ENCODE data around the gene USF2.
"Not testable (repeated sequence)": the region's sequence is repeated elsewhere in the genome, so short reads cannot be mapped to it uniquely, and the experiment has no call there.

Gene USF2

DNA sequence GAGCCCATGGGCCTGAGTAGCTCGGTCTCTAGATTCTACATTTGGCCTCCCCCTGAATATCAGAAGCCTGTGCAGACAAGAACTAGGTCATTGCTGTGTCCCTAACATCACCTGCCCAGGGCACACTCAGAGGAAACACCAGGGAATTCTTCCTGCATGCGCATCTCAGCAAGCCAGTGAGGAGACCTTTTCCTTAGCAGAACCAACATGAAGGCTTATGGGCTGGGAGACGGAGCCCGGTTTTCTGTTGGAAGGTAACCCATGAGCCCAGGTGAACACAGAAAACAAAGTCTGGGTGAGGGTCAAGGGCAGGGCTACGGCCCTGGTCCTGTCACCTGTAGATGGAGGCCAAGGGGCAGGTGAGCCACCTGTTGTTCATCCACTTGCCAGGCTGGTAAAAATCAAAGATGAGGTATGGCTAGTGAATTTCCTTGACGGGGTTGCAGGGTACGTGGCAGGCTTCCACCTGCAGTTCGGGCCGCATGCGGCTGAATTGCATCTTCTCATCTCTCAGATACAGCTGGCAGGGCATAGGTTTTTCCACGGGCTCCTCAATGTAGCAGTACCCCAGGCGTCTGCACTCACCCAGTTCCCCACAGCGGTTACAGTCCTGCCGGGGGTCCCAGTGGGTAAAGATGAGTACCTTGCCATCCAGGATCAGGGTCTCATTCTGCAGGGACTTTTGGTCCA lies 36.7 kb upstream of the USF2 start:
- H3K4me3 ChIP-seq (ENCODE audit: insufficient read length, low read depth) = no peak overlapping the region
- no peaks in the 10 kb centered on the region for H3K27me3 ChIP-seq (ENCODE audit: insufficient read depth, insufficient read length)
- no peaks in the 10 kb centered on the region for H3K36me3 ChIP-seq (ENCODE audit: insufficient read depth, insufficient read length, low read length)
- no peaks in the 10 kb centered on the region for H3K4me1 ChIP-seq (ENCODE audit: insufficient read depth, insufficient read length)
- DNase-seq (ENCODE audit: low read depth, low spot score) = no peak
- H3K9ac ChIP-seq (ENCODE audit: insufficient read length, low read depth) = no peak overlapping the region
- TF ChIP-seq YY1 (IDR thresholded peaks at IDR 0.05; ENCODE audit: insufficient read depth, insufficient read length) = no peak
- no peak for TF ChIP-seq SUZ12 (IDR thresholded peaks at IDR 0.05; ENCODE audit: extremely low read depth, insufficient read depth, insufficient read length)
- no peak for TF ChIP-seq ZNF274 (IDR thresholded peaks at IDR 0.05; ENCODE audit: low read depth, low read length)
- no peaks in the 10 kb centered on the region for H3K9me3 ChIP-seq (ENCODE audit: insufficient read depth, low read length)

DNA sequence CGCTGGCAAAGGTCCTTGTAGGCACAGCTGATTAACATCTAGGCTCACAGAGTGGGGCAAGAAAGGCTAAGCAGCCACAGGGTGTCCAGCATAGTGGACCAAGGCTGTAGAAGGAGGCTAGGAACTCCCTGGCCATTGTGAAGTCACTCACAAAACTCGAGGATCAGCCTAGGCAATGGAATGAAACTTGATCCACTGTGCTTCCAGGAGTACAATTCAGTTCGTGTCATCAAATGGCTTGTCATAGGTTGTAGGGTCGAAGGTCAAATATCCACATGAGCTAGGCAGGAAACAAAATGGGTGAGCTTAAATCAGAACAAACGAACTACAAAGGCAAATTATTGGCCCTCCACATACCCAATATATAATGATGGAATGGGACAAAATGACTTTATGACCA lies 35.9 kb upstream of the USF2 start:
- no peak for DNase-seq (ENCODE audit: low read depth, low spot score)
- no peaks in the 10 kb centered on the region for H3K36me3 ChIP-seq (ENCODE audit: insufficient read depth, insufficient read length, low read length)
- H3K4me1 ChIP-seq (ENCODE audit: insufficient read depth, insufficient read length) = no peaks in the 10 kb centered on the region
- no peak overlapping the region for H3K9ac ChIP-seq (ENCODE audit: insufficient read length, low read depth)
- no peak overlapping the region for H3K4me3 ChIP-seq (ENCODE audit: insufficient read length, low read depth)
- H3K9me3 ChIP-seq (ENCODE audit: insufficient read depth, low read length) = no peaks in the 10 kb centered on the region
- no peak for TF ChIP-seq SUZ12 (IDR thresholded peaks at IDR 0.05; ENCODE audit: extremely low read depth, insufficient read depth, insufficient read length)
- H3K27me3 ChIP-seq (ENCODE audit: insufficient read depth, insufficient read length) = no peaks in the 10 kb centered on the region

DNA sequence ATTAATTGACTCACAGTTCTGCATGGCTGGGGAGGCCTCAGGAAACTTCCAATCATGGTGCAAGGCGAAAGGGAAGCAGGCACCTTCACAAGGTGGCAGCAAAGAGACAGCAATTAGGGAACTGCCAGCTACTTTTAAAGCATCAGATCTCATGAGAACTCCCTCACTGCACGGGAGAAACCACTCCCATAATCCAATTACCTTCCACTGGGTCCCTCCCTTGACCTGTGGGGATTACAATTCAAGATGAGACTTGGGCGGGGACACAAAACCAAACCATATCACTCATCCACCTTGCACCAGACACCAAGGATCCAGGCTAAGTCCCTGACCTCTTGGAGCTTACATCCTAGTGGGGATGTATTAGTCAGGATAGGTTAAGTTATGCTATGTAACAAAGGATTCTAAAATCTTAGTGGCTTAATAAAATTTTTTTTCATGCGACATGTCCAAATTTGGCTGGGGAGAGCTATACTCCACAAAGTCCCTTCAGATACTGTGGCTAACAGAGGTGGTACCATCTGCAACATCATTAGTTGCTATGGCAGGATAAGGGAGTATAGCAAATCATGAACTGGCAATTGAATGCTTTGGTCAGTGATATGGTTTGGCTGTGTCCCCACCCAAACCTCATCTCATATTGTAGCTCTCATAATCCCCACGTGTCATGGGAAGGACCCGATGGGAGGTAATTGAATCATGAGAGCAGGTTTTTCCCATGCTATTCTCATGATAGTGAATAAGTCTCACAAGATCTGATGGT lies 31.9 kb upstream of the USF2 start:
- no peak for TF ChIP-seq SUZ12 (IDR thresholded peaks at IDR 0.05; ENCODE audit: extremely low read depth, insufficient read depth, insufficient read length)
- no peak for TF ChIP-seq YY1 (IDR thresholded peaks at IDR 0.05; ENCODE audit: insufficient read depth, insufficient read length)
- no peak for TF ChIP-seq ZNF274 (IDR thresholded peaks at IDR 0.05; ENCODE audit: low read depth, low read length)
- peaks cover 9% of the 10 kb centered on the region for H3K9me3 ChIP-seq (ENCODE audit: insufficient read depth, low read length)
- no peak for DNase-seq (ENCODE audit: low read depth, low spot score)

DNA sequence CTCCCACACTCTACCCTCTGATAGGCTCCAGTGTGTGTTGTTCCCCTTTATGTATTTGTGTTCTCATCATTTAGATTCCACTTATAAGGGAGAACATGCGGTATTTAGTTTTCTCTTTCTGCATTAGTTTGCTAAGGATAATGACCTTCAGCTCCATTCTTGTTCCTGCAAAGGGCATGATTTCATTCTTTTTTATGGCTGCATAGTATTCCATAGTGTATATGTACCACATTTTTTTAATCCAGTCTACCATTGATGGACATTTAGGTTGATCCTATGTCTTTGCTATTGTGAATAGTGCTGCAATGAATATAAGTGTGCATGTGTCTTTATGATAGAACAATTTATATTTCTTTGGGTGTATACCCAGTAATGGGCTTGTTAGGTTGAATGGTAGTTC lies 29.2 kb upstream of the USF2 start:
- H3K9ac ChIP-seq (ENCODE audit: insufficient read length, low read depth); H3K4me3 ChIP-seq (ENCODE audit: insufficient read length, low read depth); H3K27me3 ChIP-seq (ENCODE audit: insufficient read depth, insufficient read length); H3K36me3 ChIP-seq (ENCODE audit: insufficient read depth, insufficient read length, low read length); H3K4me1 ChIP-seq (ENCODE audit: insufficient read depth, insufficient read length); H3K9me3 ChIP-seq (ENCODE audit: insufficient read depth, low read length); DNase-seq (ENCODE audit: low read depth, low spot score): not testable (repeated sequence)

More for the DNA sequence above, 31.9 kb upstream of the USF2 start:
- Histone ChIP-seq H3K27me3 (ENCODE audit: insufficient read depth, insufficient read length) (no peaks in the 10 kb centered on the region), H3K4me3 (ENCODE audit: insufficient read length, low read depth) (no peak overlapping the region), H3K36me3 (ENCODE audit: insufficient read depth, insufficient read length, low read length) (no peaks in the 10 kb centered on the region), H3K4me1 (ENCODE audit: insufficient read depth, insufficient read length) (no peaks in the 10 kb centered on the region), H3K9ac (ENCODE audit: insufficient read length, low read depth) (no peak overlapping the region)

DNA sequence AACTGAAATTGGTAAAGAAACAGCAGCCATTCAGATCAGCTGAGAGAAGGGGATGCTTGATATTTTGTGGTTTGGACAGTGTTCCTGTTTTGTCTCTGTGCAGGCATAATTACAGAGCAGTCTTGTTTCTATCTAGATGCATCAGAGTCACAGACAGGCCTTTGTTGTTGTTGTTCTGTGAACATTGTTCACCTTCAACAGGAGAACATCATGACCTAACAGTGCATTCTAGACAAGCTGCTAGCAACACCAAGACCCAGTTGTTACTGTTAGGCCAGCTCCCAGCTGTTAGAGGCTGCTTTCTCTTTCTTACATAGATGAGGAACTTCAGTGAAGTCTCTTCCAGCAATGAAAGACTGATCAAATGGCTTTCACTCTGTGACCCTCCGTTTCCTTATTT lies 28.4 kb upstream of the USF2 start:
- TF ChIP-seq YY1 (IDR thresholded peaks at IDR 0.05; ENCODE audit: insufficient read depth, insufficient read length) (no peak), ZNF274 (IDR thresholded peaks at IDR 0.05; ENCODE audit: low read depth, low read length) (no peak), SUZ12 (IDR thresholded peaks at IDR 0.05; ENCODE audit: extremely low read depth, insufficient read depth, insufficient read length) (no peak)
- H3K9me3 ChIP-seq (ENCODE audit: insufficient read depth, low read length) = peaks cover 9% of the 10 kb centered on the region
- no peaks in the 10 kb centered on the region for H3K36me3 ChIP-seq (ENCODE audit: insufficient read depth, insufficient read length, low read length)
- no peak for DNase-seq (ENCODE audit: low read depth, low spot score)
- H3K4me3 ChIP-seq (ENCODE audit: insufficient read length, low read depth) = no peak overlapping the region
- H3K4me1 ChIP-seq (ENCODE audit: insufficient read depth, insufficient read length) = no peaks in the 10 kb centered on the region
- H3K9ac ChIP-seq (ENCODE audit: insufficient read length, low read depth) = no peak overlapping the region
- H3K27me3 ChIP-seq (ENCODE audit: insufficient read depth, insufficient read length) = no peaks in the 10 kb centered on the region

DNA sequence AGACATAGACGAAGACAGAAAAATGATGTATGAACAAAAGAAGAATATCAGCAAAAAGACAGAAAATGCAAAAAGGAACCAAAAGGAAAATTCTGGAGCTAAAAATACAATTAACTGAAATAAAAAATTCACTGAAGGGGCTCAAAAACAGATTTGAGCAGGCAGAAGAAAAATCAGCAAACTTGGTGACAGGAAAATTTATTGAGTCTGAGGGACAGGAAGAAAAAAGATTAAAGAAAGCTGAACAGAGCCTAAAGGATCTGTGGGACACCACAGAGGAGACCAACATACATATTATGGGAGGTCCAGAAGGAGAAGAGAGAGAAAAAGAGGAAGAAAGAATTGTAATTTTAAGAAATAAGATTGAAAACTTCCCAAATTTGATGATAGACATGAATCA lies 27.3 kb upstream of the USF2 start:
- no peak for DNase-seq (ENCODE audit: low read depth, low spot score)
- peaks cover 9% of the 10 kb centered on the region for H3K9me3 ChIP-seq (ENCODE audit: insufficient read depth, low read length)
- no peaks in the 10 kb centered on the region for H3K27me3 ChIP-seq (ENCODE audit: insufficient read depth, insufficient read length)
- TF ChIP-seq SUZ12 (IDR thresholded peaks at IDR 0.05; ENCODE audit: extremely low read depth, insufficient read depth, insufficient read length) (no peak), ZNF274 (IDR thresholded peaks at IDR 0.05; ENCODE audit: low read depth, low read length) (no peak), YY1 (IDR thresholded peaks at IDR 0.05; ENCODE audit: insufficient read depth, insufficient read length) (no peak)
- no peaks in the 10 kb centered on the region for H3K4me1 ChIP-seq (ENCODE audit: insufficient read depth, insufficient read length)
- H3K9ac ChIP-seq (ENCODE audit: insufficient read length, low read depth) = no peak overlapping the region
- H3K36me3 ChIP-seq (ENCODE audit: insufficient read depth, insufficient read length, low read length) = no peaks in the 10 kb centered on the region
- no peak overlapping the region for H3K4me3 ChIP-seq (ENCODE audit: insufficient read length, low read depth)

DNA sequence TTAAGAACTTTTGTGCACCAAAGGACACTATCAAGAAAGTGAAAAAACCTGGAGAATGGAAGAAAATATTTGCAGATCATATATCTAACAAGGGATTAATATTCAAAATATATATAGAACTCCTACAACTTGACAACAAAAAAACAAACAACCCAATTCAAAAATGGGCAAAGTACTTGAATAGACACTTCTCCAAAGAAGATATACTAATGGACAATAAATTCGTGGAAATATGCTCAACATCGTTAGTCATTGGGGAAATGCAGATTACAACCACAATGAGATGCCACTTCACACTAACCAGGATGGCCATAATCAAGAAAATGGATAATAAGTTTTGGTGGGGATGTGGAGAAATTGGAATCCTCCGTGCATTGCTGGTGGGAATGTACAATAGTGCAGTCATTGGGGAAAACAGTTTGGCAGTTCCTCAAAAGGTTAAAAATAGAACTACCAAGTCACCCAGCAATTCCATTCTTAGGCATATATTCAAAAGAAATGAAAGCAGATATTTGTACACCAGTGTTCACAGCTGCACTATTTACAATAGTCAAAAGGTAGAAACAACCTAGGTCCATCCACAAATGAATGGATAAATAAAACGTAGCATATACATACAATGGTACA lies 22.2 kb upstream of the USF2 start:
- no peak overlapping the region for H3K4me3 ChIP-seq (ENCODE audit: insufficient read length, low read depth)
- H3K4me1 ChIP-seq (ENCODE audit: insufficient read depth, insufficient read length) = peaks cover 3% of the 10 kb centered on the region
- DNase-seq (ENCODE audit: low read depth, low spot score) = no peak
- H3K9ac ChIP-seq (ENCODE audit: insufficient read length, low read depth) = no peak overlapping the region
- H3K9me3 ChIP-seq (ENCODE audit: insufficient read depth, low read length) = no peaks in the 10 kb centered on the region; the same call in 1 of the 2 replicates
- TF ChIP-seq ZNF274 (IDR thresholded peaks at IDR 0.05; ENCODE audit: low read depth, low read length) (no peak), SUZ12 (IDR thresholded peaks at IDR 0.05; ENCODE audit: extremely low read depth, insufficient read depth, insufficient read length) (no peak), YY1 (IDR thresholded peaks at IDR 0.05; ENCODE audit: insufficient read depth, insufficient read length) (no peak)
- H3K36me3 ChIP-seq (ENCODE audit: insufficient read depth, insufficient read length, low read length) = peaks cover 14% of the 10 kb centered on the region
- no peaks in the 10 kb centered on the region for H3K27me3 ChIP-seq (ENCODE audit: insufficient read depth, insufficient read length)

Data from NT2/D1 (cell line).